Esophagus (tissue), 2 donors: ENCODE measurements around the gene TMEM154. TPM values are rescaled to one million over a fixed set of nuclear protein-coding genes. Genes with fewer than 3 reads are reported as not detected.
A peak's percentile ranks its signal among the peaks of the same experiment; 100 is the strongest.

Source experiments
- H3K27ac ChIP-seq, 2 donors: one replicate each; pipeline ENCODE4 v1.5.1; 2013; ENCODE audit warnings: low read depth in 2 of 2, mild to moderate bottlenecking in 2 of 2, inconsistent platforms in 1 of 2, low read length in 1 of 2, moderate library complexity in 1 of 2
- H3K27me3 ChIP-seq, 2 donors: one replicate each; pipeline ENCODE4 v1.6.1; 2013; ENCODE audit warnings: low read length in 2 of 2, control low read depth in 1 of 2, mild to moderate bottlenecking in 1 of 2; ENCODE audit not compliant: insufficient read depth in 2 of 2, control insufficient read depth in 1 of 2
- H3K36me3 ChIP-seq, 2 donors: one replicate each; pipeline ENCODE4 v1.6.1; 2013; ENCODE audit warnings: low read length in 1 of 2; ENCODE audit not compliant: control insufficient read depth in 2 of 2, insufficient read depth in 2 of 2
- H3K4me1 ChIP-seq, 2 donors: one replicate each; pipeline ENCODE4 v1.6.1; 2013; ENCODE audit warnings: low read length in 1 of 2; ENCODE audit not compliant: control insufficient read depth in 2 of 2, insufficient read depth in 2 of 2
- H3K4me3 ChIP-seq, 2 donors: one replicate each; pipeline ENCODE4 v1.5.1; 2013; ENCODE audit warnings: low read length in 2 of 2, mild to moderate bottlenecking in 2 of 2, low read depth in 1 of 2, moderate library complexity in 1 of 2
- H3K9me3 ChIP-seq, 2 donors: one replicate each; pipeline ENCODE4 v1.6.1; 2013; ENCODE audit warnings: mild to moderate bottlenecking in 2 of 2, low read depth in 1 of 2, low read length in 1 of 2, moderate library complexity in 1 of 2; ENCODE audit not compliant: control insufficient read depth in 2 of 2, insufficient read depth in 1 of 2
- WGBS, 2 donors: extraction: QIAGEN DNeasy Blood & Tissue Kit; methylation state at CpG; one replicate each; pipeline ENCODE4 v1.1.7; 2013; 5-methylcytosine and 5-hydroxymethylcytosine counted together
- polyA plus RNA-seq, 2 donors: library from polyadenylated mRNA; stranded (reverse); fragments of 200-250 nt; gene quantifications; one replicate each; pipeline ENCODE4 v1.2.3, GENCODE V29; 2013
- donor health status: healthy with polysubstance abuse.
- donor health status: Bipolar disorder and iron deficiency.

TMEM154 gene
- polyA plus RNA-seq, 2 donors: 17.7 to 24.2 TPM

GRCh38 chr4:152686452-152687013 is 6.7 kb upstream of the TMEM154 start:
- H3K27ac ChIP-seq: no peak overlapping the region
- peaks cover 2 to 7% of the 10 kb centered on the region in 2 donors for H3K4me1 ChIP-seq
- WGBS, 2 donors: 79 to 81% methylated on average over 8 of the region's 8 CpGs
- H3K36me3 ChIP-seq: no peaks in the 10 kb centered on the region
- no peak overlapping the region for H3K4me3 ChIP-seq
- no peaks in the 10 kb centered on the region for H3K27me3 ChIP-seq
- no peaks in the 10 kb centered on the region for H3K9me3 ChIP-seq

GRCh38 chr4:152684587-152684986 is 4.8 kb upstream of the TMEM154 start:
- no peaks in the 10 kb centered on the region for H3K36me3 ChIP-seq
- H3K4me1 ChIP-seq: peaks cover 2 to 7% of the 10 kb centered on the region in 2 donors
- no peaks in the 10 kb centered on the region for H3K9me3 ChIP-seq
- no peak overlapping the region for H3K4me3 ChIP-seq
- H3K27ac ChIP-seq: no peak overlapping the region
- H3K27me3 ChIP-seq: no peaks in the 10 kb centered on the region
- 79 to 83% methylated on average over 2 of the region's 2 CpGs for WGBS, 2 donors

GRCh38 chr4:152684007-152684406 is 4.2 kb upstream of the TMEM154 start:
- 87 to 88% methylated on average over 3 of the region's 3 CpGs for WGBS, 2 donors
- Histone ChIP-seq H3K27ac (no peak overlapping the region), H3K27me3 (no peaks in the 10 kb centered on the region), H3K4me1 (peaks cover 2 to 7% of the 10 kb centered on the region in 2 donors), H3K4me3 (no peak overlapping the region), H3K36me3 (no peaks in the 10 kb centered on the region), H3K9me3 (no peaks in the 10 kb centered on the region)

- Histone ChIP-seq H3K27ac (peak overlapping the region; percentile 57 to 70), H3K36me3 (peaks cover 0 to 2% of the 10 kb centered on the region in 2 donors), H3K4me1 (peaks cover 2 to 7% of the 10 kb centered on the region in 2 donors), H3K4me3 (no peak overlapping the region), H3K27me3 (no peaks in the 10 kb centered on the region), H3K9me3 (no peaks in the 10 kb centered on the region)
- 68 to 79% methylated on average over 9 of the region's 9 CpGs for WGBS, 2 donors
Observed at GRCh38 chr4:152682143-152682941, 2.5 kb upstream of the TMEM154 start.

- Histone ChIP-seq H3K27ac (peak overlapping the region; percentile 88 to 99), H3K9me3 (no peaks in the 10 kb centered on the region), H3K4me1 (peaks cover 2 to 7% of the 10 kb centered on the region in 2 donors), H3K27me3 (no peaks in the 10 kb centered on the region), H3K4me3 (no peak overlapping the region), H3K36me3 (peaks cover 0 to 2% of the 10 kb centered on the region in 2 donors)
- 43 to 58% methylated on average over 8 of the region's 8 CpGs for WGBS, 2 donors
Observed at GRCh38 chr4:152680988-152681603, 1.3 kb upstream of the TMEM154 start.

- H3K36me3 ChIP-seq: peaks cover 0 to 6% of the 10 kb centered on the region in 2 donors
- H3K4me1 ChIP-seq: peaks cover 2 to 6% of the 10 kb centered on the region in 2 donors
- no peaks in the 10 kb centered on the region for H3K27me3 ChIP-seq
- H3K9me3 ChIP-seq: no peaks in the 10 kb centered on the region
- H3K27ac ChIP-seq: peak overlapping the region; percentile 40 to 54
- peak overlapping the region; percentile 13 to 79 for H3K4me3 ChIP-seq
- 37 to 54% methylated on average over 1 of the region's 1 CpG for WGBS, 2 donors
Observed at GRCh38 chr4:152678841-152679240, 956 bp downstream of the TMEM154 start.

GRCh38 chr4:152677117-152677516 is 2.7 kb downstream of the TMEM154 start:
- no peaks in the 10 kb centered on the region for H3K9me3 ChIP-seq
- 77 to 79% methylated on average over 2 of the region's 2 CpGs for WGBS, 2 donors
- H3K4me1 ChIP-seq: peaks cover 0 to 2% of the 10 kb centered on the region in 2 donors
- H3K4me3 ChIP-seq: no peak overlapping the region
- H3K27me3 ChIP-seq: no peaks in the 10 kb centered on the region
- H3K27ac ChIP-seq: peak overlapping the region in 1 of 2 donors; percentile 53
- peaks cover 0 to 6% of the 10 kb centered on the region in 2 donors for H3K36me3 ChIP-seq

GRCh38 chr4:152676052-152676854 is 3.5 kb downstream of the TMEM154 start:
- no peak overlapping the region for H3K4me3 ChIP-seq
- H3K9me3 ChIP-seq: no peaks in the 10 kb centered on the region
- H3K27ac ChIP-seq: peak overlapping the region; percentile 63 to 85
- no peaks in the 10 kb centered on the region for H3K27me3 ChIP-seq
- no peaks in the 10 kb centered on the region for H3K4me1 ChIP-seq
- peaks cover 0 to 6% of the 10 kb centered on the region in 2 donors for H3K36me3 ChIP-seq
- 53 to 54% methylated on average over 3 of the region's 3 CpGs for WGBS, 2 donors

- Histone ChIP-seq H3K4me3 (no peak overlapping the region), H3K36me3 (peaks cover 0 to 8% of the 10 kb centered on the region in 2 donors), H3K27ac (no peak overlapping the region), H3K4me1 (no peaks in the 10 kb centered on the region), H3K27me3 (no peaks in the 10 kb centered on the region), H3K9me3 (no peaks in the 10 kb centered on the region)
- WGBS, 2 donors: 67 to 75% methylated on average over 3 of the region's 3 CpGs
Observed at GRCh38 chr4:152674359-152674758, 5.4 kb downstream of the TMEM154 start.
